Measurements from ENCODE around the gene ATP2A3. TPM values are rescaled to one million over a fixed set of nuclear protein-coding genes. Genes with fewer than 3 reads are reported as not detected.

ATP2A3 gene
- total and polyA plus RNA-seq, 2 donors (not counting 1 experiment from before 2014, with no cell fraction given) = 697 to 817 TPM

DNA sequence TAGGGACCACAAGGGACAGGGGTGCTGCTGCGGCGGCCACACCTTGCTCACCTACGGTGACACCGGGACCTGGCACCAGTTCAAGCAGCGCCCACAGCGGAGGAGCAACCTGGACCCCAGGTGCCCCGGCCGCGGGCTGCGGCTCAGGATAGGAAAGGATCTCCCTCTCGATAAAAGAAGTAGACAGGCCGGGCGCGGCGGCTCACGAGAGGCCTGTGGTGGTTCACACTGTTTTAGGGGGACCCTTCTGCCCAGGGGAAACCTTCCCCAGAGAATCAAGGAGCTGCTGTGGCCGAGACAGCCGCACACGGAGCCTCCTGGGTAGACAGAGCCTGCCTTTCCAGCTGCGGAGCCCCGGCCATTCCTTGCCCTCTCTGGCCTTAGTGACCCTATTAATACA is 17.9 kb upstream of the ATP2A3 start:
- 98% methylated on average over 21 of the region's 21 CpGs for WGBS (ENCODE audit: insufficient coverage)
- ATAC-seq (ENCODE audit: low read depth) (no peak), DNase-seq (no peak)
- intact Hi-C loops (cut with micrococcal nuclease) = no loop called here
- no peak overlapping the region for H3K4me3 Mint-ChIP-seq
- Histone ChIP-seq H4K20me1 (ENCODE audit: control insufficient read depth, insufficient read depth, low read length, poor library complexity, severe bottlenecking) (no peaks in the 10 kb centered on the region), H3K79me2 (ENCODE audit: control insufficient read depth, insufficient read depth, low read length) (no peaks in the 10 kb centered on the region), H3K27ac (ENCODE audit: low read length in 2 of 2) (no peak overlapping the region), H3K9ac (ENCODE audit: low read length) (no peak overlapping the region), H2AFZ (ENCODE audit: insufficient read depth, low read depth, low read length, poor library complexity, severe bottlenecking) (no peak overlapping the region), H3K9me3 (ENCODE audit: control extremely low read depth in 1 of 3, control insufficient read depth in 2 of 3, insufficient read depth in 1 of 3, low read length in 2 of 3) (peaks cover 0 to 10% (median 0%) of the 10 kb centered on the region in 3 donors), H3K4me3 (ENCODE audit: control extremely low read depth in 1 of 5, extremely low read depth in 1 of 5, insufficient read depth in 1 of 5, low read depth in 2 of 5, low read length in 4 of 5) (no peak overlapping the region), H3K36me3 (replicated peaks in 1 of 2; ENCODE audit: control extremely low read depth in 1 of 2, control insufficient read depth in 1 of 2, extremely low read depth in 1 of 2, insufficient read depth in 2 of 2, low read length in 1 of 2) (no peaks in the 10 kb centered on the region), H3K27me3 (replicated peaks in 1 of 4; ENCODE audit: control extremely low read depth in 1 of 4, control insufficient read depth in 3 of 4, insufficient read depth in 4 of 4, low read length in 3 of 4) (peaks cover 0 to 3% (median 0%) of the 10 kb centered on the region in 4 experiments), H3K4me2 (replicated peaks; ENCODE audit: low read depth, low read length, poor library complexity, severe bottlenecking) (no peak overlapping the region), H3K4me1 (ENCODE audit: control insufficient read depth in 2 of 2, insufficient read depth in 2 of 2, low read length in 2 of 2) (peaks cover 7 to 13% of the 10 kb centered on the region in 2 donors)
- no peak overlapping the region for H3K27ac Mint-ChIP-seq
- ChIA-PET POLR2A (no interaction called here), CTCF (interaction anchor here (0.9 kb wide), 1 partner anchor 118 kb away, joined by 3 read pairs; no protein-coding TSS in a partner anchor)
- no peaks in the 10 kb centered on the region for H3K9me3 Mint-ChIP-seq (ENCODE audit: insufficient read depth)
- no peak for TF ChIP-seq EZH2 (IDR thresholded peaks at IDR 0.05; ENCODE audit: borderline replicate concordance, insufficient read depth, low read depth, low read length, poor library complexity, severe bottlenecking)
- TF ChIP-seq, protein P1, sequence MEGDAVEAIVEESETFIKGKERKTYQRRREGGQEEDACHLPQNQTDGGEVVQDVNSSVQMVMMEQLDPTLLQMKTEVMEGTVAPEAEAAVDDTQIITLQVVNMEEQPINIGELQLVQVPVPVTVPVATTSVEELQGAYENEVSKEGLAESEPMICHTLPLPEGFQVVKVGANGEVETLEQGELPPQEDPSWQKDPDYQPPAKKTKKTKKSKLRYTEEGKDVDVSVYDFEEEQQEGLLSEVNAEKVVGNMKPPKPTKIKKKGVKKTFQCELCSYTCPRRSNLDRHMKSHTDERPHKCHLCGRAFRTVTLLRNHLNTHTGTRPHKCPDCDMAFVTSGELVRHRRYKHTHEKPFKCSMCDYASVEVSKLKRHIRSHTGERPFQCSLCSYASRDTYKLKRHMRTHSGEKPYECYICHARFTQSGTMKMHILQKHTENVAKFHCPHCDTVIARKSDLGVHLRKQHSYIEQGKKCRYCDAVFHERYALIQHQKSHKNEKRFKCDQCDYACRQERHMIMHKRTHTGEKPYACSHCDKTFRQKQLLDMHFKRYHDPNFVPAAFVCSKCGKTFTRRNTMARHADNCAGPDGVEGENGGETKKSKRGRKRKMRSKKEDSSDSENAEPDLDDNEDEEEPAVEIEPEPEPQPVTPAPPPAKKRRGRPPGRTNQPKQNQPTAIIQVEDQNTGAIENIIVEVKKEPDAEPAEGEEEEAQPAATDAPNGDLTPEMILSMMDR (IDR thresholded peaks at IDR 0.05) = no peak
- peaks cover 10% of the 10 kb centered on the region for H3K4me1 Mint-ChIP-seq
- no peaks in the 10 kb centered on the region for H3K27me3 Mint-ChIP-seq

DNA sequence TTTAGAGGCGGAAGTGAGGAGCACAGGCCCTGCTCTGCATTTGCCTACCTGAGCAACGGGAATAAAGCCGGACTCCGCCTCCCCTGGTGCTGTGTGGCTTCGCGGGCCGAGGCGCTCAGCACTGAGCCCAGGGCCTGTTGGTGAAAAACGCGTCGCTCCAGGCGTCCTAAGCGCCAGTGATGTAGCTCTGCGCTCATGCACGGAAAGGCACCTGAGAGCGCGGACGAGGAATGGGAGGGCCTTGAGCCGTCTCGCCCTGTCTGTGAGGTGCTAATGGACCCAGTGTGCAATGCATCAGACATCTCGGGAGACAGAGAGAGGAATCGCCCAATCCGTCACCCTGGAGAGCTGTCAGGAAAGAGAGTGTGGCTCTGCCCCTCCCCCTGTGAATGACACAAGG is 17.2 kb upstream of the ATP2A3 start:
- no peaks in the 10 kb centered on the region for H3K9me3 Mint-ChIP-seq (ENCODE audit: insufficient read depth)
- TF ChIP-seq, protein P1 (IDR thresholded peaks at IDR 0.05) = no peak
- no peak for TF ChIP-seq EZH2 (IDR thresholded peaks at IDR 0.05; ENCODE audit: borderline replicate concordance, insufficient read depth, low read depth, low read length, poor library complexity, severe bottlenecking)
- no peak for DNase-seq

More for the DNA sequence above, 17.2 kb upstream of the ATP2A3 start:
- CTCF ChIA-PET = interaction anchor here (0.7 to 3.0 kb wide), 2 partner anchors 28 to 67 kb away, joined by 4 to 10 read pairs; no protein-coding TSS in a partner anchor
- ATAC-seq (ENCODE audit: low read depth) = no peak
- WGBS (ENCODE audit: insufficient coverage) = 97% methylated on average over 23 of the region's 23 CpGs
- no peak overlapping the region for H3K4me3 ChIP-seq (ENCODE audit: control extremely low read depth in 1 of 5, extremely low read depth in 1 of 5, insufficient read depth in 1 of 5, low read depth in 2 of 5, low read length in 4 of 5)
- H3K4me1 ChIP-seq (ENCODE audit: control insufficient read depth in 2 of 2, insufficient read depth in 2 of 2, low read length in 2 of 2) = peaks cover 2 to 7% of the 10 kb centered on the region in 2 donors
- H3K79me2 ChIP-seq (ENCODE audit: control insufficient read depth, insufficient read depth, low read length) = no peaks in the 10 kb centered on the region
- intact Hi-C loops (cut with micrococcal nuclease) = no loop called here
- no peaks in the 10 kb centered on the region for H4K20me1 ChIP-seq (ENCODE audit: control insufficient read depth, insufficient read depth, low read length, poor library complexity, severe bottlenecking)
- no peak overlapping the region for H3K27ac ChIP-seq (ENCODE audit: low read length in 2 of 2)
- no peak overlapping the region for H3K4me2 ChIP-seq (replicated peaks; ENCODE audit: low read depth, low read length, poor library complexity, severe bottlenecking)
- POLR2A ChIA-PET = no interaction called here
- H2AFZ ChIP-seq (ENCODE audit: insufficient read depth, low read depth, low read length, poor library complexity, severe bottlenecking) = no peak overlapping the region
- H3K9ac ChIP-seq (ENCODE audit: low read length) = no peak overlapping the region
- peaks cover 6% of the 10 kb centered on the region for H3K4me1 Mint-ChIP-seq
- H3K27me3 Mint-ChIP-seq = no peaks in the 10 kb centered on the region
- no peaks in the 10 kb centered on the region for H3K36me3 ChIP-seq (replicated peaks in 1 of 2; ENCODE audit: control extremely low read depth in 1 of 2, control insufficient read depth in 1 of 2, extremely low read depth in 1 of 2, insufficient read depth in 2 of 2, low read length in 1 of 2)
- no peak overlapping the region for H3K27ac Mint-ChIP-seq
- peaks cover 0 to 10% (median 0%) of the 10 kb centered on the region in 3 donors for H3K9me3 ChIP-seq (ENCODE audit: control extremely low read depth in 1 of 3, control insufficient read depth in 2 of 3, insufficient read depth in 1 of 3, low read length in 2 of 3)
- H3K4me3 Mint-ChIP-seq = no peak overlapping the region
- H3K27me3 ChIP-seq (replicated peaks in 1 of 4; ENCODE audit: control extremely low read depth in 1 of 4, control insufficient read depth in 3 of 4, insufficient read depth in 4 of 4, low read length in 3 of 4) = peaks cover 0 to 3% (median 0%) of the 10 kb centered on the region in 4 experiments
